OCI-LY3 (cell line): Measurements from ENCODE around the gene HBG2.

Source experiments
- CTCF ChIP-seq: fragments of 200-600, 300-600 bp; sonication (generic); IDR thresholded peaks from 2 replicates; pipeline ENCODE4 v1.5.1; 2014; ENCODE audit warnings: antibody characterized with exemption, low read length, low read depth
- EZH2phosphoT487 ChIP-seq: fragments of 200-600 bp; shearing (Covaris generic); IDR thresholded peaks from 2 replicates; pipeline ENCODE4 v1.6.1; 2018; ENCODE audit warnings: antibody characterized with exemption, mixed run types, low read depth

DNA sequence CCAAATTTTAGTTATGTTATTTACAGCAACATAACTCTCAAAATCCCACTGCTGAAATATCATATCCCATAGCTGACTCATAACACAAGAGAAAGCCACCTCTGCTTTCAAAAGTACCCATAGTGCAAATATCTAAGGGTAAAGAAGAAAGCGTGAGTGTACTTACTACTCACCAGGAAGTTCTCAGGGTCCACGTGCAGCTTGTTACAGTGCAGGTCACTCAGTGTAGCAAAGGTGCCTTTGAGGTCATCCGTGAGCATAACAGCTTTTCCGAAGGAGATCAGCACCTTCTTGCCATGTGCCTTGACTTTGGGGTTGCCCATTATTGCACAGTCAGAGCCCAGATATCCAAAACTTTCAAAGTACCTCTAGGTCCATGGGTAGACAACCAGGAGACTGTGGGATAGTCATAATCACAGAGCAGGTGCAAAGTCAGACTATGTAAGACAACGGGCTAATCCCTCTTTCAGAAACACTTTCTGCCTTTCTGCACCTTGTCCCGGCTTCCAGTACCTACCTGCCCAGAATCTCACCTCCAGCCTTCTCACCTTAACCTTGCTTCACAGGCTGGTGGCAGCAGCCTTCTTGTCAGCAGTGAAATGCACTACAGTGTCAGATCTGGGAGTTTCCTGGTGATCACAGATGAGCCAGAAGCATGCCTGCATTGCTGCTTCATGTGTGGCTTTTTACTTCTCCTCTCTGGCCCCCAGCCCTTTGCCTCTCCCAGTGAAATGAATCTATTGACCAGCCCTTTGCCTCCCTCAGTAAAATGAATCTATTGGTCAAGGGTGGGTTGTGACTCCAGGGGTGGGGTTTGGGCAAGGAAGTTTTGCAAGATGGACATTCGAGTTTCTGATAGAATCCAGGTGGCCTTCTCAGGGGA lies 11.4 kb downstream of the HBG2 start:
- TF ChIP-seq CTCF (no peak), EZH2phosphoT487 (no peak)
